Stimulated activated CD8-positive, alpha-beta memory T cell treated with anti-CD3 and anti-CD28 coated beads, Interleukin-7, amount 100 ng/mL, for 4 hours (primary cell): ENCODE measurements around the gene HIVEP3.
A peak's percentile ranks its signal among the peaks of the same experiment; 100 is the strongest.

Experiments
- DNase-seq, 2 donors: peaks; one replicate each; pipeline ENCODE4 v3.0.0-alpha.2; 2020; ENCODE audit warnings: low read depth in 2 of 2

The HIVEP3 gene

DNA sequence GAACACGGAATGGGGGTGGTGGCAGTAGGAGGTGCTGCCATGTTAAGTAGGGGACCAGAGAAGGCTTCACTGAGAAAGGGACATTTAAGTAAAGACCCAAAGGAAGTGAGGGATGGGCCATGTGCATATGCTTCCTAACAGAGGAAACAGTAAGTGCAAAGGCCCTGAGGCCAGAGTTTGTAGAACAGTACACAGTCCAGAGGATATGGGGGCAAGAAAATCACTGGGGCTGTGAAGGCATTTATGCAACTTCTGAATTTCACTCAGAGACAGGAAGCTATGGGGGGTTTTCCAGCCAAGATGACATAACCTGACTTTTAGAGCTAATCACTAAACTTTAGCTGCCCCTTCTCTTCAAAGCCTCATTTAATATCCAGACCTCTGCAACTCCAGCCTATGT lies 231.7 kb downstream of the HIVEP3 start:
- DNase-seq, result no peak

DNA sequence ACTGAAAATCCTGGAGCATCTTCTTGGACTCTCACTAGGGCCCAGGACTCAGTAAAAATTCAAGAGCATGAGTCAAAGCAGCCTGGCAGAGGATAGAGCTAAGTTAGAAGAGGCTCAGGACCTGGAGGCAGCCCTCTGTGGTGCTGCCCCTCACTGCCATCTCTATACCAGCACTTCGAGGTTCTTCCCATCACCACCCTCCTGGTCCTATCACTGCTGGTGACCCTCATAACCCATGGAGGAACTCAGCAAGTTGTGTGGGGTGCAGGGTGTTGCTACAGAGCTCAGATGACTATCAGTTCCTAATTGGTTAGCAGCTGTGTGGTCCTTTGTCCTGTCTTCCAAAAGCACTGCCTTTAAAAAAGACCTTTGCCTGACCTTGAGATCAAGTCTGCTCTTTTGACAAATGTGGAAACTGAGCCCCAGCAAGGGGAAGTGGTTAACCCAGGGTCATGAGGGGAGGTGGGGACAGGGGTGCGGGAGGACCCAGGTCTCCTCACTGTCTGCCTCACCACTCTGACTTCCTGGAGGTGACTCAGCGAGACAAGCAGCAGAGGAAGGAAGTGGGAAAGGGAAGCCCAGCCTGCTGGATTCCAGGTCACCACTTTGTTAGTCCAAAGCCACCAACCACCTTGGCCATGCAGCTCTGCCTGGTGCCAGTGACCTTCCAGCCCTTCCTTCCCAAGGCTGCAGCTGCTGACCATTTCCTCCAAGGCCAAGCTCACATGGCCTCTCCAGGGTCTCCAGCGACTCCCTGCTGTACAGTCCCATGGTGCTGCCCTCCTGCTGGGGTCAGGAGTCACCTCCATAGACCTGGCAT lies 234.8 kb downstream of the HIVEP3 start:
- DNase-seq, result peak in 1 of 2 donors; percentile 31

DNA sequence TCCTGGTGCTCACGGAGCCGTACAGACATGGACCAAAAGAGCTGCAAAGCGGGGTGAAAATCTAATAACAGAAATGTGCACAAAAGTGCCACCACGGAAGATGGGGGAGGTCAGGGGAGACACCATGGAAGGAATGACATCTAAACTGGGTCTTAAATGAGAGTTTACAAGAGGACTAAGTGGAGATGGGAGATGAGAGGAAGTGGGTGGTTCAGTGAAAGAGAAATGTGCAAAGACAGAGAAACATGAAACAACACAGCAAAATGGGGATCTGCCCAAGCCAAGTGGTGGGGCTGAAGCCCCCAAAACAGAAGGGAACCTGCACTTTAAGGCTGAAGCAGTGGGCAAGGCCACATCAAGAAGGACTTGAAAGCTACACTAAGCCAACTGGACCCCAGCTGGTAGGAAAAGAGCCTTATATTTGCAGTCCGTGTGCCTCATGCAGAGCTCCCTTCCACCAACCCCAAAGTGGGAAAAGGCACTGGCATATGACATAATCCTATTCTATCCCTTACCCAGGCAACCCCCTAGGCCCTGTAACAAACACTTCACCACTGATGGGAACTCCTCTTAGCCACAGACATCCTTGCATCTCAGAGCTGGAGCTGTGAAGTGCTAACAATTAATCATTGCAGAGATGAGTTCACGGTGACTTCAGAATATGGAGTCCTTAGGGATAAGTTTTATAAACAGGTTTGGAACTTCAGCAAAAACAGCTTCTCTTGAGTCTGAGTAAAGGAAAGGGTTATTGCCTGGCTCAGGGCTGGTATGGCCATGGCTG lies 235.7 kb downstream of the HIVEP3 start:
- no peak for DNase-seq

DNA sequence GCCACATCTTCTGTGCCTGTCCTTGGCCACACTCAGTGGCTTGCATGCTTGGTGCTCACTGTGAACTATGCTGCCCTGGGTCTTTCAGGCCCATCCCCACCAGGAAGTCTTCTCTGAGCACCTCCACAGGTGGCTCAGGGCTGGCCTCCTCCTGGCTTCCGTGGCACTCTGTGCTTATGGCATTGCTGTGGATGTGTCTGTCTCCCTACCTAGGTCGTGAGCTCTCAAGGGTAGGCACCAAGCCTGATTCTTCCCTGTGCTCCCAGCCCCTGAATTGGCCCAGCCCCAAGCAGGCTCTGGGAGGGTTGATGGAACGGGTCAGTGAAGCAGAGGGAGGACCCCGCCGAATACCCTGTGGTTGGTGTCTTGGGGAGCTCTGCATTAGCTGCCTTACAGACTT lies 236.6 kb downstream of the HIVEP3 start:
- DNase-seq, result no peak

DNA sequence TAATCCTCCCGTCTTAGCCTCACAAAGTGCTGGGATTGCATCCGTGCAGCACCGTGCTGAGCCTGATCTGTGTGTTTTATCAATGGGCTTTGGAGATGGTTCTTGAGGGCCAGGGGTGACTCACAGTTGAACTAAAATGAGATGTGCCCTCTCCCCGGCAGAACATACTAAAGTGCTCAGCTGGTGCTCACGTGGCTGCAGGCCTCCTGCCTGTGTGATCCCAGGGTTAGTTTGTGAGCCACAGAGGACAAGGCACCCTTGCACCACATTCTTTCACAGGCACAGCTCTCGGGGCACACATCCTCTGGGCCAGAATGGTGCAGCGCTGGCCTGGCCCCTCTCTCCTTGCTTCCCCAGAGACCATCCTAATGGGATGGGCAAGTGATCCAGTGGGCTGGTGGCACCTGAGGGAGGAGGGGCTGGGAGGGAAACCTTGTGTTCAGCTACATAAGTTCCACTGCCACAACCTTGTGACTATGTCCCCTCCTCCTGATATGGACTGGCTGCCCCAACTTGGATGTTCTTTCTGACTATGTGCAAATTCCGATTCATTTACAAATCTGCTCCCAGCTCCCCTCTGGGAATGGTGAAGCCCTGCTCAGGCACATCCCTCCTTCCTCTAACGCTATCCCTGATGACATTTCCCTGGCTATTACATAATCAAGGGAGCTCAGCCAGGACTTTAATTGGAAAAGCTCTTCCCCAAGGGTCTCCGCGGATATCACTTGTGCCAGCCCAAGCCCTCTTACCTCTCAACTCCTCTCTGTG lies 237.2 kb downstream of the HIVEP3 start:
- no peak for DNase-seq

DNA sequence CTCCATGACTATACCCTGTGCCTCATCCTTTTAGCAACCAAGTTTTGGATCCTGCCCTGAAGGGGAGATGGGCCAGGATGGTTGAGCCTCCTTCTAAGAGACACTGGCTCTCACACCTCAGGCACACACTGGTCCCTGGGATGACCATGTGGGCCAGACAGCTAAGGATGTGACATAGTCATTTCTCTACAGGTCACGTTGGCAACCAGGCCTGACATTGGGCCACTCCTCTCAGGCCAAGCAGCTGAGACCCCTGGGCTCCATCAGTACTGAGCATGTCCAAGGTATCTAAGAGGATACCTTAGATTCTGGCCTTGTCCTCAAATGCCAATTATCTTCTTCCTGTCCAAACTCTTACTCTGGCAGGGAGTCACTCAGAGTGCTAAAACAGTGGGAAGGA lies 238.7 kb downstream of the HIVEP3 start:
- no peak for DNase-seq

DNA sequence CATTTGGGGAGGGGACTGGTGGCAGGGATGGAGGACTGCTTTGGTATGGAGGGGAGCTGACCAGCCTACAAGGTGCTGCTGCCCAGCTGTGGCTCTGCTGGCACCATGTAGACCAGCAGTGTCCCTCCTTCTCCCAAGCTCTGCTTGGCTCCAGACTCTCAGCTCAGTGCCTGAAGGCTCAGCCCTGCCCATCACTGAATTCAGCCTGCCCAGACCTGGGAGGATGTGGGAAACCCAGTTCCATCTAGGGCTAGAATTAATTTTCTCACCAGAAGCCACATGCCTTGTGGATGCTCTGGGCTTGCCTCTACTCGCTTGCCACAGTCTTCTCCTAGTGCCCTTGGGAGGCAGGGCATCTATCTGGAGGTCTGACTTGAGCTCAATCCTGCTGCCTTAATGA lies 239.2 kb downstream of the HIVEP3 start:
- DNase-seq, result no peak

DNA sequence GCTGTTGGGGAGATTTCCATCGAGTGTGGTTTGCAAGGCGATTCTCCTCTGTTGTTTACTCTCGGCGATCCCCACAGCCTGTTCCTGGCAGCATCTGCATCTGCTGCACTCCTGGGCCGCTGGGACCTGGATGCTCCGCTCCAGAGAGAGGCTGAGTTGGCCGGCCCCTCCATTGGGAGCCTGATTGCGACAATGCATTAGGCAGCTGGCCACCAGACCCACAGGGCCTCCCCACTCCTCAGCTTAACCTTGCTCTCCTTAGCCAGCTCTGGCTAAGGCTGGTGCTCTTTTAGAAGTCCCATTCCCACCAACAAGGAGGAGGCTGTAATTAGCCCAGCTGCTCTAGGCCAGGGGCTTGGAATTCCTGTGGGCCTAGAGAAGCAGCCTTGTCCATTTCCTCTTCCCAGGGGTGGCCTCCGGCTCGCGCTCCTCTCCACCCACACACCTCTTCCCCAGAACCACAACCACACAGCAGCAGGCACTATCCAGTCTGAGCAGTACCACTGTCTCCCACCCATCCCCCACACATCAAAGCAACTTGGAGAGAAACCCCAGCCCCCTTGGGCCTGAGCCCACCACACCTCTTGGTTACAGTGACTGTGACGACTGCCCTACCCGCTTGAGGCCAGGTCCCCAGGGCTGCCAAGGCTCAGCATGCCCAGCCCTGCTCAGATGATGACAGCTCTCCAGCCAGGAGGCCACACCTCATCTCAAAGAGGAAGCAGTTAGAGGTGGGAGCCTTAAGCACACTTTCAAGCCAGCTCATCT lies 240.4 kb downstream of the HIVEP3 start:
- DNase-seq, result no peak

DNA sequence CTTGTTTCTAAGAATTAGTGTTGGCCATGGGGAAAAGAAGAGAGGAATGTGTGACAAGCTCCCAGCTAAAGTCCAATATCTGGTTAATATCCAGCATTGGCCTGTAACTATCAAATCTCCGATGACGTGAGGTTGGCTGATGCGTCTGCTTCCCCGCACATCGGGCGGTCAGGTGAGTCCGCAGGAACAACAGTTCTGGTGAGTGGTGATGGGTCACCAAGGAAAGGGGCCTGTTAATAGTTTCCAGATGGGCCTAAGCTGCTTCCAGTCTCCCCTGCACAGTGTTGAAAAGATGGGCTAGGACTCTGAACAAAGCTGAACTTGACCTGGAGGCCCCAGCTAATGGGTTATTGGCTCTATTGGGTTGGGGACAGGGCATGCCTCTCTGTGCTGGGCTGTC lies 241.1 kb downstream of the HIVEP3 start:
- no peak for DNase-seq

DNA sequence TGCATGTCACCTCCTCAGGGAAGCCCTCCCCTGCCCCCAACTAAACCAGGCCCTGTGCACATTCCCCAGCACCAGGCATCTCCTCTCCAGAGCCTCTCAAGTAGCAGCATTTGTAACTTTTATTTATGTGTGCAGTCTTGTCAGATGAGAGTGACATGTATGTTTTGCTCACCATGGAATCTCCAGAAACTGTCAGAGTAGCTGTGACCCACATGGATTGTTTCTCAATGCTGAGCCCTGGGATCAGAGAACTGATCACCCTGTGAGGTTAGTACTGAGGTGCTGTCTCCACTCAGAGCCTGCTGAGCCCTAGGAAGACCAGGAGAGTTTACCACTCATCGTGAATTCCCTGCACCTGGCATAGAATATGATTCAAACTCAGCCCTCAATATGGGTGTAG lies 243.3 kb downstream of the HIVEP3 start:
- no peak for DNase-seq

DNA sequence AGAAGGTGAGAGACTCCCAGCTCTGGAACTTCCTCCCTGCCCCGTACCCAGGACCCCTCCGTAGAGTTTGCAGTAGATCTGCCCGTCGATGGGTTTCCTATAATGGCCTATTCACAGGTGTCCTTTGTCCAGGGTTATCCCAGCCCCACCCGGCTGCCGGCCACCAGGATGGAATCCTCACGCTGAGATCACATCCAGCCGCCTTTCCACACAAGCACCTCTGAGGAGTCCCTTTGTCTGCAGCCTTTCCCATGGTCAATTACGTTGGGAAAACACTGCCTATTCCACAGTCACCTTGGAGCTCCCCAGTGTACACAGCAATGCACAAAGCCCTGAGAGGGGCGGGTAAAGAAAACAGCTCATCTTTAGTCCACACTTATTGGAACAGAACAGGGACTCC lies 244.2 kb downstream of the HIVEP3 start:
- no peak for DNase-seq

DNA sequence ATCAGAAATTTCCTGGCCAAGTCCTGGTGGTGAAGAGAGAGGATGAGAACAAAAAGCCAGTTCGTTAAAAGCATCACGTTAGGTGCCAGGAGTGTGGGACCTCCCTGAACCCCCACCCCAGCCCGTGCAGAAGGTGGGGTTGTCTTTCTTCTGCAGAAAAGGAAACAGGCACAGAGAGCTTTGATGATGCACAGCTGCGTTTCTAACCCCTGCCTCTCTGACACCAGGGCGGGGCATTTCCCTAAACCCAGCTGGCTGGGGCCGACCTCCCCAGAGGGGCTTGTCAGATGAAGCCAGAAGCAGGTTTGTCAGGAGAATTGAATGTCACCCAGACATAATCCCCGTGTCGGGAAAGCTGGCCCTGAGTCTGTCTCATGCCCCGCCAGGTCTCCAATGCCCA lies 244.9 kb downstream of the HIVEP3 start:
- DNase-seq, result peak; percentile 36

DNA sequence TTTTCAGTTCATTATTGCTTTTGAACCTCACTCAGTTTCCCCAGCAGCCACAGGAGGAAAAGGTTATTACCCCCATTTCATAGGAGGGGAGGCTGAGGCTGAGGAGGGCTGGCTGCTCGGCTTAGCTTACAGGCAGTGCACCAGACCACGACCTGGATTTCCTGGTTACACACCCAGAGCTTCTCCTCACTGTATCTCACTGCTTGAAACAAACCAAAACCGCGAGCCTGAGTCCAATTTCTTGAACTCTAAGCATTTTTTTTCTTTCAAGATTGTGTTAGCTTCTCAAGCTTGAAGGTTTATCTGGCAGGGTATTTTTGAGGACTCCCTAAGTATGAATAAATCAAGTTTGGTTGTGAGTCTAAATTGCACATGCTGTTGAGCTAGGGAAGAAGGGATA lies 245.3 kb downstream of the HIVEP3 start:
- DNase-seq, result no peak

DNA sequence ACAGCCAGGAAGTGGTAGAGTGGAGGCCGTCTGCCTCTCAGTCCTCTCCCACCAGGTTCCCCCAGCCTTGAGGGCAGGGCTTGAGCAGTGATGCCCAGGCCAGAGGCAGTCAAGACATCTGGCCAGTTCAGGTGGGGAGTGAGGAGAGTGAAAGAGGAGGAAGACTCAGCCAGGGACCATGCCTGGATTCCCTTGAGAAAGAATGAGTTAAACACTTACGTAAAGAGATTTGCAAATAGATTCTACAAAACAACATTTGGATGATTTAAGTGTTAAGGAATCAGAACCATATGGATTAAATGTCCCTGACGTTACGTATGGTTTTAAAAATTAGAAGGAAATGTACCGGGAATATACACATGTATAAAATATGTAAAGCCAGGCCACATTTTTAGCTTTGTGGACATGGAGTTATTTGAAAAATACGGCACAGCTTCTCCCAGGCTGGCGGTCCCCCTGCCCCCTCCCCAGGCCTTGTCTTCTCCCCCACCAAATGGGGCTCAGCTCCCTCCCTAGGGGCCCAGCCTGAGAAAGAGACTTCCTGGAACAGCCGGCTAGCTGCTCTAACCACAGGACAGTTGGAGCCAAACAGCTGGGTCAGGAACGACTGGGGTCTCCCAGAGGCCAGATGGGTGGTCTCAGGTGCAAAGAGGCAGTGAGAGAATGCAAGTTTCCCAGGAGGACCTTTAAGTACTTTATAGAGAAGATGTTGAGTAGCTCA lies 245.9 kb downstream of the HIVEP3 start:
- DNase-seq, result no peak

DNA sequence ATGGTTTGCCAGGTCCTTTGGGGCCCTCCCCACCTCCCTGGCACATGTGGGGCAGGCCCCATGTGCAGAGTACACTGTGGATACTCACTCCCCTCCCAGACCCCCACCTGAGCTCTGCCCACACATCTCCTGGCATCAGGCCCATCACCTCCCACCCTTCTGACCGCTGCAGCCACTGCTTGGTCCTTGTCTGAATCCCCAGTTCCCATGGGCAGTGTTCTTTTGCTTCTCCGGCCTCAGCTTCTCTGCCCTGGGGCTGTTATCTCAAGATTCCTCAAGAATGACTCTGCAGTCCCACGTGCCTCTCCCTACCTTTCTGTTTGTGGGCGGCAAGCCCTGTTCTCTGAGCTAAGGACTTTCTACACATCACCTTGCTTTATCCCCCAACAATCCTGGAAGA lies 246.5 kb downstream of the HIVEP3 start:
- no peak for DNase-seq

DNA sequence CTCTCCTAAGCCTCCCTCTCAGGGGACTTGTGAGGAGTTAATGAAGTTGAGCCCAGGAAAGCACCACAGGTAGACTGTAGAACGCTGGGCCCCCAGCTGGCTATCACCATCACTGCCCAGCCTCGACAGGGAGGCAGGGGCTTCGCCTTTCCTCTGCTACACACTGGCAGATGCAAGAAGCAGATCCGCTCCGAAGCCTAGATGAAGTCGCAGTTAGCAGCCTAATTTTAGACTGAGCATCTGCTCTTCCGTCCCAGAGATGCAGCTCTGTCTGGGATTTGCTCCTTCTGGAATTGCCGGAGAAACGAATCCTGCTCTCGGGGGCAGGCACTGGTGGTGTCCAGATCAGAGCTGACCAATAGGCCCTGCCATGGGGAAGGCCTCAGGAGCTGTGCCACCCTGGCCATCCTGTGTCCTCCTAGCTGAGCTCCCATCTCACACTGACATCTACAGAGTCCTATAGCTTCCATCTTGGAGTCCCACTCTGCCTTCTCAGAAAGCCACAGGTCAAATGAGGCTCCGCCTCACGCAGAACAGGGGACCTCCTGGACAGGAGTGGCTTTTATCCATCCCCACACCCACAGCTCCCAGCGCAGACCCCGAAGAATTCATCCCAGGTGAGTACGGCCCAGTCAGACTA lies 247.5 kb downstream of the HIVEP3 start:
- DNase-seq, result no peak

DNA sequence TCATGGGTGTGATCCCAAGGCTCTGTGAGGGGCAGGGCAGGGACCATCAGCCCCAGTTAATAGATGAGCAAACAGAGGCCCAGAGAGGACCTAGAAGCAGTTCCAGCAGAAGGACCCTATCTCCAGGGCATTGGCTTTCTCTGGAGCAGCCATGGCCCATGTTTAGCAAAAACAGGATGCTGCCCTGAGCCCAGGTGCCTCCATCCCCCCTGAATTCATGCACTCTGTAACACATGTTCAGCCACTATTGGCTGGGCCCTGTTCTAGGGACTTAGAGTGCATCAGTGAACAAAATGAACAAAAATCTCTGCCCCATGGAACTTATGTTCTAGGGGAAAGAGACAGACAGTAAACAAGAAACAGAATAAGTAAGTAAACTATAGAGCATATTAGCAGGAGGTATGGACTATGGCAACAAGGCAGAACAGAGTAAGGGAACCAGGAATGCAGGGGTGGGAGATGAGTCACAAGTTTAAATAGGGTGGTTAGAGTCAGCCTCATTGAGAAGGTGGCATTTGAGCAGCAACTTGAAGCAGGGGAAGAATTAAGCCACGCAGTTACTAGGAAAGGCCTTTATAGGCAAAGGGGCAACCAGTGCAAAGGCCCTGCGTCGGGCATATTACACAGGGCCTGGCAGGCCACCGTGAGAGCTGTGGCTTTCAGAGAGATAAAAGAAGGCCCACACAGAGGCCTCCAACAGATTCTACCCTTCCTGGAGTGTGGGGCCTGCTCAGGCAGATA lies 248.3 kb downstream of the HIVEP3 start:
- no peak for DNase-seq

DNA sequence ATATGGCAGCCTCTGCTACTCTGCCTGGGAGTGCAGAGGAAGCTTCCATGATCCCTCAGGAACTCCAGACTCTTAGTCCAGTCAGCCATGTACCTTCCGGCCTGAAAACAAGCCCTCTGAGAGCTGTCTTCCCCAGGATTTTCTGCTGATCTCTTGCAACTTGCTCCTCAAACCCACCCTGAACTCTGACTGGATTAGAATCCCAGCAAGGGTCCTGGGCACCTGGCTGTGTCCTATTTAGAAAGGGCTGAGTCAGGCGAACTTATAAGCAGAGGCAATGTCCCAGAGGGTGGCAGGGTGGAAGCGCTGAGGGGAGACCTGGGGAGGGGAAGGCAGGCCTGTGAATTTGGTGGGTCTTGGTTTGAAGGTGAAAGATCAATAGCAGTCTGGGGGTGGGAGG lies 249.8 kb downstream of the HIVEP3 start:
- no peak for DNase-seq

DNA sequence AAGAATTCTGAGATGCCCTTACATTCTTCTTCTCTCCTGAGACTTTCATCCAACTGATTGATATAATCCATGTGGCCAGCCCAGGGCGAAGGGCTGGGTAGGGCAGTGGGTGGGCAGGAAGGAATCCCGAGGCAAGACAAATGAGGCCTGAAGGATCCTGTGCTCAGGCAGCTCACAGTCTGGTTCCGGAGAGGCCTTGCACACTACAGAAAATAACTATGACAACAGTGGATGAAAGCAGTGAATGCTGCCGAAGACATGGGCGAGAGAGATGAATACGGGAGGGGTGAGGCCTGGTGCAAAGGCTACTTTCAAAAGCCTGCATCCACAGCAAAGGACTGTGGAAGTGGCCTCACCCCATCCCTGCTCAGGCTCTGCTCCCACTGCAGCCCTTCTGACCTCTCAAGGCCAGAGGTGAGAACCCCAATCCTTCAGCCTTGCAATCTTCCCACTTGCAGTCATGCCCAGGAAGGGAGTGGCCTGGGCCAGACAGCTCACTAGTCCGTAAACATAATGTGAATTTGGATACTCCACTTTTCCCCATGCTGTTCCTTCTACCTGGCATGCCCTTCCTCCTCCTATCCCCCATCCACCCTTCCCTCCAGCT lies 250.6 kb downstream of the HIVEP3 start:
- DNase-seq, result no peak
